Lower leg skin (tissue), 3 donors: ENCODE results near the gene GPHA2.

Source experiments
- POLR2A ChIP-seq, 2 donors: fragments of 450-650 bp; IDR thresholded peaks; one replicate each; pipeline ENCODE4 v1.6.1; 2016 to 2017; ENCODE audit warnings: antibody characterized with exemption in 2 of 2, mild to moderate bottlenecking in 1 of 2, moderate library complexity in 1 of 2
- TF ChIP-seq, protein P1 (sequence below), 3 donors: fragments of 450-650 bp; IDR thresholded peaks; one replicate each; pipeline ENCODE4 v1.5.1; 2016; ENCODE audit warnings: antibody characterized with exemption in 3 of 3, mild to moderate bottlenecking in 3 of 3, moderate library complexity in 2 of 3

DNA sequence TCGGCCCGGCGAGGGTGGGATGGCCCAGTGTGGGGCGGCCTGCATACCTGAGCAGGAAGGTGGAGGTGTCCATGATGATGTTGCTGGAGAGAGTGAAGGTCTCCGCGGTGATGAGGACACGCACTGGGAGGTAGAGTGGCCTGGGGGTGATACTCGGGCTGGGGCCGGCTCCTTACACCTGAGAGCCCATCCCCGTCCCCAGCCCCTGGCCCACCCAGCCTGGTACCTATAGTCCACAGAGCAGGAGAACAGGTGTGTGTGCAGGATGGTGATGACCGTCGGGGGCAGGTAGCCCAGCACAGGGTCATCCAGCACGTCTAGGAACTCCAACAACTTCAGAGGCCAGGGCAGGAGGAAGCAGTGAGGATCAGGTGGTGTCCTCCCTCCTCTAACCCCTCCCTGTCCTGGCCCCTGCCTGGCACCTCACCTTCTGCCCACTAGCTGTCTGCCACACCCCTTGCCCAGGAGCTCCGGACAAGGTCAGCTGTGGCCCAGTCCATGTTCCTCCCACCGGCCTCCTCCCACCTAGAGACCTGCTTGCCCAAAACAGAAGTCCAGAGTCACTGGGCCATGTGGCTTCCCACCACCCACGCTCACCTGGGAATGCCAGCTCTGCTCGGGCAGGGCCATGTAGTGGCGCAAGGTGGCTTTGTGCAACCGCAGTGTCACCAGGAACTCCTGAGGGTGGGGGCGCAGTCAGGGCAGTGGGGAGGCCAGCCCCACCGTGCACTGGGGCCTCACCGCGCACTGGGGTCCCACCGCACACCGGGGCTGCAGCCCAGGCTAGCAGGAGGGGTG, 30.0 kb downstream of the GPHA2 start:
- TF ChIP-seq, protein P1, sequence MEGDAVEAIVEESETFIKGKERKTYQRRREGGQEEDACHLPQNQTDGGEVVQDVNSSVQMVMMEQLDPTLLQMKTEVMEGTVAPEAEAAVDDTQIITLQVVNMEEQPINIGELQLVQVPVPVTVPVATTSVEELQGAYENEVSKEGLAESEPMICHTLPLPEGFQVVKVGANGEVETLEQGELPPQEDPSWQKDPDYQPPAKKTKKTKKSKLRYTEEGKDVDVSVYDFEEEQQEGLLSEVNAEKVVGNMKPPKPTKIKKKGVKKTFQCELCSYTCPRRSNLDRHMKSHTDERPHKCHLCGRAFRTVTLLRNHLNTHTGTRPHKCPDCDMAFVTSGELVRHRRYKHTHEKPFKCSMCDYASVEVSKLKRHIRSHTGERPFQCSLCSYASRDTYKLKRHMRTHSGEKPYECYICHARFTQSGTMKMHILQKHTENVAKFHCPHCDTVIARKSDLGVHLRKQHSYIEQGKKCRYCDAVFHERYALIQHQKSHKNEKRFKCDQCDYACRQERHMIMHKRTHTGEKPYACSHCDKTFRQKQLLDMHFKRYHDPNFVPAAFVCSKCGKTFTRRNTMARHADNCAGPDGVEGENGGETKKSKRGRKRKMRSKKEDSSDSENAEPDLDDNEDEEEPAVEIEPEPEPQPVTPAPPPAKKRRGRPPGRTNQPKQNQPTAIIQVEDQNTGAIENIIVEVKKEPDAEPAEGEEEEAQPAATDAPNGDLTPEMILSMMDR (IDR thresholded peaks at IDR 0.05) = no peak
- no peak for TF ChIP-seq POLR2A (IDR thresholded peaks at IDR 0.05)
